Neural progenitor cell (in vitro differentiated cells): ENCODE measurements around the gene MSRB1. TPM values are rescaled to one million over a fixed set of nuclear protein-coding genes. Genes with fewer than 3 reads are reported as not detected.
A peak's percentile ranks its signal among the peaks of the same experiment; 100 is the strongest.
"Not testable (repeated sequence)": the region's sequence is repeated elsewhere in the genome, so short reads cannot be mapped to it uniquely, and the experiment has no call there.

ENCODE experiments used
- DNase-seq: peaks from one replicate; pipeline ENCODE4 v3.0.0-alpha.2; 2016; ENCODE audit warnings: low spot score
- H2AFZ ChIP-seq: fragments of 200-600 bp; sonication (generic); replicated peaks from 2 replicates; pipeline ENCODE4 v1.6.1; 2016; ENCODE audit warnings: antibody characterized with exemption
- H3F3A ChIP-seq: fragments of 200-600 bp; sonication (generic); 2 replicates; pipeline ENCODE4 v1.6.1; 2016; ENCODE audit warnings: antibody characterized with exemption, low read depth
- H3K27ac ChIP-seq: fragments of 200-600 bp; sonication (generic); 2 replicates; pipeline ENCODE4 v1.5.1; 2016; ENCODE audit warnings: mild to moderate bottlenecking
- H3K27me3 ChIP-seq: fragments of 200-600 bp; sonication (generic); 2 replicates; pipeline ENCODE4 v1.6.1; 2016; ENCODE audit warnings: mild to moderate bottlenecking, moderate library complexity
- H3K36me3 ChIP-seq: fragments of 200-600 bp; sonication (generic); 2 replicates; pipeline ENCODE4 v1.5.1; 2016
- H3K4me1 ChIP-seq: fragments of 200-600 bp; sonication (generic); 2 replicates; pipeline ENCODE4 v1.6.1; 2016; ENCODE audit warnings: mixed run types
- H3K4me2 ChIP-seq: fragments of 200-600 bp; sonication (generic); 2 replicates; pipeline ENCODE4 v1.6.1; 2016
- H3K4me3 ChIP-seq: fragments of 200-600 bp; sonication (generic); 2 replicates; pipeline ENCODE4 v1.5.1; 2016
- H3K79me2 ChIP-seq: fragments of 200-600 bp; sonication (generic); 2 replicates; pipeline ENCODE4 v1.6.1; 2016; ENCODE audit warnings: low read depth
- H3K9ac ChIP-seq: fragments of 200-600 bp; sonication (generic); 2 replicates; pipeline ENCODE4 v1.6.1; 2016
- H3K9me3 ChIP-seq: fragments of 200-600 bp; sonication (generic); 2 replicates; pipeline ENCODE4 v1.5.1; 2016; ENCODE audit warnings: low read depth
- H4K20me1 ChIP-seq: fragments of 200-600 bp; sonication (generic); 2 replicates; pipeline ENCODE4 v1.6.1; 2016; ENCODE audit warnings: low read depth
- H3K27ac Mint-ChIP-seq: 3 replicates; pipeline ENCODE4 v1.8.0; 2021; ENCODE audit warnings: mixed read lengths
- H3K27me3 Mint-ChIP-seq: 2 replicates; pipeline ENCODE4 v1.8.0; 2022; ENCODE audit warnings: low read depth, mild to moderate bottlenecking, inconsistent platforms, moderate library complexity, mixed read lengths; ENCODE audit not compliant: insufficient read depth
- H3K36me3 Mint-ChIP-seq: 3 replicates; pipeline ENCODE4 v1.8.0; 2021; ENCODE audit warnings: mixed read lengths
- H3K4me1 Mint-ChIP-seq: 3 replicates; pipeline ENCODE4 v1.8.0; 2021; ENCODE audit warnings: mixed read lengths
- H3K4me3 Mint-ChIP-seq: 3 replicates; pipeline ENCODE4 v1.8.0; 2021; ENCODE audit warnings: mild to moderate bottlenecking, moderate library complexity, mixed read lengths
- H3K9me3 Mint-ChIP-seq: 3 replicates; pipeline ENCODE4 v1.8.0; 2020; ENCODE audit warnings: mixed read lengths
- CTCF ChIP-seq: fragments of 200-600 bp; sonication (generic); IDR thresholded peaks from 2 replicates; pipeline ENCODE4 v1.5.1; 2017; ENCODE audit warnings: antibody characterized with exemption, mild to moderate bottlenecking
- EZH2 ChIP-seq: fragments of 200-600 bp; sonication (generic); IDR thresholded peaks from 2 replicates; pipeline ENCODE4 v1.6.1; 2017; ENCODE audit warnings: antibody characterized with exemption, mild to moderate bottlenecking, moderate library complexity
- EZH2phosphoT487 ChIP-seq: fragments of 200-600 bp; sonication (generic); IDR thresholded peaks from 2 replicates; pipeline ENCODE4 v1.6.1; 2017; ENCODE audit warnings: antibody characterized with exemption
- total RNA-seq: library from RNA; depleted of rRNA; stranded (reverse); fragments of >200 nt; gene quantifications from 2 replicates; pipeline ENCODE4 v1.2.3, GENCODE V29; 2015; ENCODE audit warnings: low replicate concordance

Gene MSRB1
- total RNA-seq, 1 donor from 2014 or later = 26.9 TPM

- DNase-seq = peak; percentile 58
- Mint-ChIP-seq H3K27ac (no peak overlapping the region), H3K27me3 (peaks cover 4% of the 10 kb centered on the region), H3K4me3 (peak overlapping the region; percentile 92), H3K4me1 (peaks cover 15% of the 10 kb centered on the region), H3K36me3 (peaks cover 2% of the 10 kb centered on the region), H3K9me3 (no peaks in the 10 kb centered on the region)
- Histone ChIP-seq H3K4me3 (no peak overlapping the region), H3K4me2 (peak overlapping the region; percentile 94), H3K9me3 (no peaks in the 10 kb centered on the region), H3K4me1 (peaks cover 7% of the 10 kb centered on the region), H2AFZ (no peak overlapping the region), H4K20me1 (no peaks in the 10 kb centered on the region), H3K27me3 (no peaks in the 10 kb centered on the region), H3F3A (peaks cover 9% of the 10 kb centered on the region), H3K9ac (no peak overlapping the region), H3K79me2 (peaks cover 10% of the 10 kb centered on the region), H3K27ac (no peak overlapping the region), H3K36me3 (no peaks in the 10 kb centered on the region)
- TF ChIP-seq EZH2phosphoT487 (no peak), CTCF (peak; percentile 35)
These were observed 1.6 kb downstream of the MSRB1 start for GRCh38 chr16:1941162-1942046.

GRCh38 chr16:1940273-1941161 lies 2.5 kb downstream of the MSRB1 start:
- H4K20me1 ChIP-seq = no peaks in the 10 kb centered on the region
- H3F3A ChIP-seq = peaks cover 9% of the 10 kb centered on the region
- no peaks in the 10 kb centered on the region for H3K27me3 ChIP-seq
- H2AFZ ChIP-seq = no peak overlapping the region
- no peak overlapping the region for H3K27ac ChIP-seq
- H3K4me3 Mint-ChIP-seq = no peak overlapping the region
- no peak overlapping the region for H3K4me2 ChIP-seq
- no peak overlapping the region for H3K27ac Mint-ChIP-seq
- H3K9me3 ChIP-seq = no peaks in the 10 kb centered on the region
- H3K4me3 ChIP-seq = no peak overlapping the region
- no peaks in the 10 kb centered on the region for H3K9me3 Mint-ChIP-seq
- TF ChIP-seq EZH2phosphoT487 (no peak), EZH2 (no peak), CTCF (no peak)
- H3K9ac ChIP-seq = no peak overlapping the region
- peaks cover 7% of the 10 kb centered on the region for H3K4me1 ChIP-seq
- no peak for DNase-seq
- no peaks in the 10 kb centered on the region for H3K36me3 ChIP-seq
- peaks cover 3% of the 10 kb centered on the region for H3K27me3 Mint-ChIP-seq
- peaks cover 2% of the 10 kb centered on the region for H3K36me3 Mint-ChIP-seq
- peaks cover 10% of the 10 kb centered on the region for H3K79me2 ChIP-seq
- H3K4me1 Mint-ChIP-seq = peaks cover 15% of the 10 kb centered on the region

GRCh38 chr16:1939833-1940232 lies 3.2 kb downstream of the MSRB1 start:
- not testable (repeated sequence) for H3K27ac Mint-ChIP-seq, H3K79me2 ChIP-seq, DNase-seq, H3K4me1 ChIP-seq, H3K27ac ChIP-seq, H3K4me3 ChIP-seq, H3K36me3 Mint-ChIP-seq, H3K36me3 ChIP-seq, H3K27me3 ChIP-seq, H3K9me3 Mint-ChIP-seq, H3K9me3 ChIP-seq, H3K4me3 Mint-ChIP-seq, H3K9ac ChIP-seq, H3K4me2 ChIP-seq, H3K27me3 Mint-ChIP-seq, H2AFZ ChIP-seq, H4K20me1 ChIP-seq, H3F3A ChIP-seq
- peaks cover 15% of the 10 kb centered on the region for H3K4me1 Mint-ChIP-seq
